SH-SY5Y (cell line): ENCODE data around the gene SOS2.

Experiments
- GATA2 ChIP-seq: IDR thresholded peaks from 2 replicates; pipeline ENCODE4 v1.6.1; 2011; ENCODE audit warnings: mild to moderate bottlenecking, low read depth, low read length
- GATA3 ChIP-seq: IDR thresholded peaks from 2 replicates; pipeline ENCODE4 v1.6.1; 2011; ENCODE audit warnings: low read depth, mild to moderate bottlenecking, low read length, moderate library complexity

GRCh38 chr14:50072395-50072794 is 159.0 kb downstream of the SOS2 start:
- TF ChIP-seq GATA2 (no peak), GATA3 (no peak)
